GM23248 (cell line): ENCODE data around the gene P2RY4.

Experiments
- EZH2 ChIP-seq: fragments of 200-600 bp; sonication (generic); IDR thresholded peaks from 2 replicates; pipeline ENCODE4 v1.6.1; 2018; ENCODE audit warnings: antibody characterized with exemption, mild to moderate bottlenecking; ENCODE audit not compliant: insufficient read depth, poor library complexity, severe bottlenecking
- EZH2phosphoT487 ChIP-seq: fragments of 200-600 bp; sonication (generic); IDR thresholded peaks from 2 replicates; pipeline ENCODE4 v1.6.1; 2018; ENCODE audit warnings: antibody characterized with exemption, moderate library complexity, mild to moderate bottlenecking, low read depth; ENCODE audit not compliant: insufficient read depth

DNA sequence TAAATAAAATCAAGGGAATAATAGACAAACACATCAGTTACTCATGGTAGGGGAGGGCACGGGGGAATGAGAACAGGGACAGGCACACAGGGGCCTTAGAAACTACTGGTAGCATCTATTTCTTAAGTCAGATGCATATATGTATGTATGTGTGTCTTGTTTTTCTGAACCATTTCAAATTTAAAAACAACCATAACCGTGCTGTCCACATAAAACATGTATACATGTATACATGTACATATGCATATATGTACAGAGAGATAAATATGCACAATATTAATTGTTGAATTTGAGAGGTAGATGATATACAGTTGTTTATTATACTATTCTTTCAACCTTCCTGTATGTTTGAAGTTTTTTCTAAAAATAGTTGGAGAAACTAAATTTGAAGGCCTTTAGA, 33.3 kb downstream of the P2RY4 start:
- TF ChIP-seq EZH2 (no peak), EZH2phosphoT487 (no peak)
